HG02571 (cell line): ENCODE data around the gene SLC20A1.
"Not testable (repeated sequence)": the region's sequence is repeated elsewhere in the genome, so short reads cannot be mapped to it uniquely, and the experiment has no call there.

ENCODE experiments used
- ATAC-seq: cut with Tn5 transposase; IDR thresholded peaks from one replicate; pipeline ENCODE4 v1.9.1; 2021; ENCODE audit warnings: mild to moderate bottlenecking, moderate library complexity; ENCODE audit not compliant: unreplicated experiment

SLC20A1 gene, protein sequence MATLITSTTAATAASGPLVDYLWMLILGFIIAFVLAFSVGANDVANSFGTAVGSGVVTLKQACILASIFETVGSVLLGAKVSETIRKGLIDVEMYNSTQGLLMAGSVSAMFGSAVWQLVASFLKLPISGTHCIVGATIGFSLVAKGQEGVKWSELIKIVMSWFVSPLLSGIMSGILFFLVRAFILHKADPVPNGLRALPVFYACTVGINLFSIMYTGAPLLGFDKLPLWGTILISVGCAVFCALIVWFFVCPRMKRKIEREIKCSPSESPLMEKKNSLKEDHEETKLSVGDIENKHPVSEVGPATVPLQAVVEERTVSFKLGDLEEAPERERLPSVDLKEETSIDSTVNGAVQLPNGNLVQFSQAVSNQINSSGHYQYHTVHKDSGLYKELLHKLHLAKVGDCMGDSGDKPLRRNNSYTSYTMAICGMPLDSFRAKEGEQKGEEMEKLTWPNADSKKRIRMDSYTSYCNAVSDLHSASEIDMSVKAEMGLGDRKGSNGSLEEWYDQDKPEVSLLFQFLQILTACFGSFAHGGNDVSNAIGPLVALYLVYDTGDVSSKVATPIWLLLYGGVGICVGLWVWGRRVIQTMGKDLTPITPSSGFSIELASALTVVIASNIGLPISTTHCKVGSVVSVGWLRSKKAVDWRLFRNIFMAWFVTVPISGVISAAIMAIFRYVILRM

DNA sequence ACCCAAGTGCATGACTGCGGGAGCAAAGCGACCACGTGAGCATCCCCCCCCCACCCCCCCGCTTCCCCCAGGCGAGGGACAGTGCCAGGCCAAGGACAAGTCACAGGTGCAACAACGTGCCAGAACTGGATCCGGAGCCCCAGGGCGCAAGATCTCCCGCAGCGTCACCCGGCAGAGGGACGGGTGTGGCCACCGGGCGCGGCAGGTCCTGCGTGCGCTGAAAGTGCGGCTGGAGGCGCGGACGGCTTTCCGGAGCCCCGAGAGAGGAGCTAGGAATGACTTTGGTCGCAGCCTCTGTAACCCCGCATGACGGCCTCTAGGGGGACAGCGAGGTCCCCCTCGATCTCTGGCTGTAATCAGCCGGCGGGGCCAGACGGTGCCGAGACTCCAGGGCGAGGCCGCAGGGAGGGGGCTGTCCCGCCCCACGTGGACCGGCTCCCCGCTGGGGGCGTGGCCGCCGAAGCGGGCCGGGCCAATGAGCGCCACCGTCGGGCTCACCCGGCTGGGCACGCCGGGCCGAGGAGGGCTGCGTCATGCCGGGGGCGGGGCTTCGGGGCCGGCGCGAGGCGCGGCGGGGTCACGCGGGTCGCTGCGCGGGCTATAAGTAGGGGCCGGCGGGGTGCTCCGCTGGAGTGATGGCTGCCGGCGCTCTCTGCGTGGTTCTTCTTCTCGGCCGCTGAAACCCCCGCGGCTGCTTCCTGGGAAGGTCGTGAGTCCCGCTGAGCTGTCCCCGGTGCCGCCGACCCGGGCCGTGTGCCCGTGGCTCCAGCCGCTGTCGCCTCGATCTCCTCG is at the start of gene SLC20A1:
TSS of gene SLC20A1 (plus strand) at position 630 of the 792 bp plus-strand sequence. CDS start 890 bp downstream, outside the sequence.
- ATAC-seq: peak; percentile 88

DNA sequence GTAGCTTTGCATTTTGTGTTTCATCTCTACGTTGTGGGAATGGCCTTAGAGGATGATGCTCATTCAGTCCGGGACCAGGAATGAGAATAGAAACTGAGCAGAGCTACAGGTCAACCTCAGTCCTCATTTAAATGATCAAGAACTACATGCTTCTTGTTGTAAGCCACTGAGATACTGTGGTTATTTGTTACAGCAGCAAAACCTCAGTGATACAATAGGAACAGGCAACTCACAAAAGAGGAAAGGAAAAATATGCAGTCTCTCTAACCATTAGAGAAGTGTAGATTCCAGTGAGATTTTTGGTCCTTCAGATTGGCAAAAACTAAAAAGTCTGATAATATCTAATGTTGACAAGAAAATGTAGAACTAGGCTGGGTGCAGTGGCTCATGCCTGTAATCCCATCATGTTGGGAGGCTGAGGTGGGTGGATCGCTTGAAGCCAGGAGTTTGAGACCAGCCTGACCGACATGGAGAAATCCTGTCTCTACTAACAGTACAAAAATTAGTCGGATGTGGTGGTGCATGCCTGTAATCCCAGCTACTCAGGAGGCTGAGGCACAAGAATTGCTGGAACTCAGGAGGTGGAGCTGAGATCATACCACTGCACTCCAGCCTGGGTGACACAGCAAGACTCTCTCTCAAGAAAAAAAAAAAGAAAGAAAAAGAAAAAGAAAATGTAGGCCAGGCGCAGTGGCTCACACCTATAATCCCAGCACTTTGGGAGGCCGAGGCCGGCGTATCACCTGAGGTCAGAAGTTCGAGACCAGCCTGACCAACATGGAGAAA is 48.0 kb upstream of the SLC20A1 start:
- no peak for ATAC-seq

DNA sequence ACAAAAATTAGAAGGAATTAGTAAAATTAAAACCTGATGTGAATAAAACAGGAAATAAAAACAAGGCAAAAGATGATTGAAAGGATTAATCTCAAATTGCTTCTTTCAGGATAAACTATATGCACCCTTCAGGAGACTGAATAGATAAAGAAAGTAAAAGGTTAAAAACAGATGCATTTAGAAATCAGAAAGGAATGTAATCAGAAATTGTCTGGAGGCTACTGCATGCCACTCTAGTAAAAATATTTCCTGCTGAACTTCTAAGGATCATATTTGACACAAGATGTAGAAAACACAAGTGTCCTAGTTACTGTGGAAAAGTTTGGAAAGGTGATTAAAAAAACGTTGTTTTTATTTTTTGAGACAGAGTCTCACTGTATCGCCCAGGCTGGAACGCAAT is 45.1 kb upstream of the SLC20A1 start:
- ATAC-seq: no peak

- no peak for ATAC-seq
Measured at GRCh38 chr2:112601754-112602153, 44.0 kb upstream of the SLC20A1 start.

DNA sequence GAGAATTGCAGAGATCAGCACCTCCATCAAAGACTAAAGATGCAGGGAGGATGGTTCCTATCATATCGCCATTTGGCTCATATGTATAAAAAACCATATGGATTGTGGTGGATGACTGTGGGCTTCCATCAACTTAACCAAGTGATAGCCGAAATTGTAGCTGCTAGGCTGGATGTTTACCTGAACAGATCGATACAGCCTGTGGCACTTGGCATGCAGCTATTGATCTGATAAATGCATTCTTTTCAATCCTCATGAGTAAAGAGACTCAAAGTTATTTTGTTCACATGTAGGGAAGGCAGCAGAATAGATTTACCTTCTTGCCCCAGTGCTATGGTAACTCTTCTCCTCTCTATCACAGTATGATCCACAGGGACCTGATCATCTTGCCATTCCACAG is 42.8 kb upstream of the SLC20A1 start:
- ATAC-seq: no peak

DNA sequence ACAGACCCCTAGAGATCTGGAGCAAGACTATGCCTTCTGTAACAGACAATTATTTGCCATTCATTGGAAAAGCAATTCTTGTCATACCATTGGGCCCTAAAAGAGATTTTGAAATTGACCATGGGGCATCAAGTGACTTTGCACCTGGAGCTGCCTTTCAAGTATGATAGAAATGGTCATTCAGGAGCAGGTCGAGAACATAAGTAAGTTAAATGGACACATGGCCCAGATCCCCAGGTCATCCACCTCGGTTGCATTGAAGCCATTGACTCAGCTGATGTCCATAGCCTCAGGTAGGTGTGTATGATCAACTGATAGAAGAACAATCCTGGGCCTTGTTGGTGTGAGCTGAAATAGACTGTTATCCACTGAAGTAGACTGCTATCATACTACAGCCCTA is 42.0 kb upstream of the SLC20A1 start:
- ATAC-seq: no peak

DNA sequence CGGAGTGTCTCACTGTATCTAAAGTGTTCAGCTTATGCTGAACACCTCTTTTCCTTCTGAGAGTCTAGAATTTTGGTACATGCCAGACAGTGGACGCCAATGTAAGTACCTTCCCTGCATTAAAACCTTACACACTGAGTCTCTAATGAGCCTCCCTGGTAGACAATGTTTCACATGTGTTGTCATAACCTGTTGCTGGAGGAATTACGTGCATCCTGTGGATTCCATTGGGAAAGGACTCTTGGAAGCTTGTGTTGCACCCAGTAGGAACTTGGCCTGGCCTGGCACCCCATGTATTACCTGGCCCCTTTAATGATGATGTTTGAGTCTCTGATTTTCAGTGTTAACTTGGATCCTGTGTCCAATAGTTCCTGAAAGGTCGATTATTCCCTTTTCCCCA is 40.8 kb upstream of the SLC20A1 start:
- no peak for ATAC-seq

DNA sequence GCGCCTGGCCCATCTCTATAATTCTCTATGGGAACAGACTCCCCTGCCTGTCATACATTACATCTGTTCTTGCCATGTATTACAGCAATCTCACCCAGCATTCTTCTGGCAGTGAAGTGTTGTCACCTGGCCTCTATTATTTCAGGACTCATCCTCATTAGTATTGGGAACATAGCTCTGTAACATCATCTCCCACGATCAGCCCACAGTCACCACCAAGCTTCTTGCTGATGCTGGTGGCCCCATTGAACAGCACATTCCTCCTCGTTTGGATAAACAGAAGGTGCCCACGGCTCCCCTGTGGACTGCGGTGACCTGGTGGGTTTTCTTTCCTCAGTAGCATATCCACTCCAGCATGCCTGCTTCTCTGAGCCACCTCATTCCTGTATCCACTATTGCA is 39.8 kb upstream of the SLC20A1 start:
- no peak for ATAC-seq

DNA sequence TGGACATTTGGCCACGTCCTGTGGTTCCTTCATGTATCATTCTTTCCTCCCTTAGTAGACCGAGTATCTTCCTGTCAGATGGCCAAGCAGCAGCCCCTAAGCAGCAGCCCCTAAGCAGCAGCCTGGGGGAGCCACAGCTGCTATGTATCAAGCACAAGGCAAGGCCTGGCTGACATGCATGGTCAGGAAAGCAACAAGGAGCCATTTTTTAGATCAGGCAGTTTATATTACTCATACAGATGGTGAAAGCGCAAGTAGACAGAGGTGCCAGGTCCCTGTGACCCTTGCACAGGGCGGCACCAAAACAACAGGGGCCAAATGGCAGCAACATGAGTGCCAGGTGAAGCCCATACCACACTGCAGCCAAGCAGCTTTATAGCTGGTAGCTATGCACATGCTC is 39.2 kb upstream of the SLC20A1 start:
- no peak for ATAC-seq

- ATAC-seq: no peak
Measured at GRCh38 chr2:112607680-112608438, 37.9 kb upstream of the SLC20A1 start.

DNA sequence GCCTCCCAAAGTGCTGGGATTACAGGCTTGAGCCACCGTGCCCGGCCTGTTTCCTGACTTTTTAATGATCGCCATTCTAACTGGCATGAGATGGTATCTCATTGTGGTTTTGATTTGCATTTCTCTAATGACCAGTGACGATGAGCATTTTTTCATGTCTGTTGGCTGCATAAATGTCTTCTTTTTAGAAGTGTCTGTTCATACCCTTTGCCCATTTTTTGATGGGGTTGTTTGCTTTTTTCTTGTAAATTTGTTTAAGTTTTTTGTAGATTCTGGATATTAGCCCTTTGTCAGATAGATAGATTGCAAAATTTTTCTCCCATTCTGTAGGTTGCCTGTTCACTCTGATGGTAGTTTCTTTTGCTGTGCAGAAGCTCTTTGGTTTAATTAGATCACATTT is 36.4 kb upstream of the SLC20A1 start:
- ATAC-seq: not testable (repeated sequence)

DNA sequence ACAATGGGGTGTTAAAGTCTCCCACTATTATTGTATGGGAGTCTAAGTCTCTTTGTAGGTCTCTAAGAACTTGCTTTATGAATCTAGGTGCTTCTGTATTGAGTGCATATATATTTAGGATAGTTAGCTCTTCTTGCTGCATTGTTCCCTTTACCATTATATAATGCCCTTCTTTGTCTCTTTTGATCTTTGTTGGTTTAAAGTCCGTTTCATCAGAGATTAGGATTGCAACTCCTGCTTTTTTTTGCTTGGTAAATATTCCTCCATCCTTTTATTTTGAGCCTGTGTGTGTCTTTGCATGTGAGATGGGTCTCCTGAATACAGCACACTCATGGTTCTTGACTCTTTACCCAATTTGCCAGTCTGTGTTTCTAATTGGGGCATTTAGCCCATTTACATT is 33.5 kb upstream of the SLC20A1 start:
- ATAC-seq: not testable (repeated sequence)

DNA sequence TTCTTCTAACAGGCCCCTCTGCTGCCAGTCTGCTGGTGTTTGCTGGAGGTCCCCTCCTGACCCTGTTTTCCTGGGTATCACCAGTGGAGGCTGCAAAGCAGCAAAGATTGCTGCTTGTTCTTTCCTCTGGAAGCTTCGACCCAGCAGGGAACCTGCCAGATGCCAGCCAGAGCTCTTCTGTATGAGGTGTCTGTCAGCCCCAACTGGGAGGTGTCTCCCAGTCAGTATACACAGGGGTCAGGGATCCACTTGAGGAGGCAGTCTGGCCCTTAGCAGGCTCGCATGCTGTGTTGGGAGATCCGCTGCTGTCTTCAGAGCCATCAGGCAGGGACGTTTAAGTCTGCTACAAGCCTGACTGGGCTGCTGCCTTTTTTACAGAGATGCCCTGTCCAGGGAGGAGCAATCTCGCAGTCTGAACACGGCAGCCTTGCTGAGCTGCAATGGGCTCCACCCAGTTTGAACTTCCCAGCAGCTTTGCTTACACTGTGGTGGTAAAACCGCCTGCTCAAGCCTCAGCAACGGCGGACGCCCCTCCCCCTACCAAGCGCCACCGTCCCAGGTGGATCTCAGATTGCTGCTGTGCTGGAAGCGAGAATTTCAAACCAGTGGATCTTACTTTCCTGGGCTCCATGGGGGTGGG is 31.4 kb upstream of the SLC20A1 start:
- ATAC-seq: no peak

GRCh38 chr2:112615051-112615450 is 30.7 kb upstream of the SLC20A1 start:
- ATAC-seq: no peak

DNA sequence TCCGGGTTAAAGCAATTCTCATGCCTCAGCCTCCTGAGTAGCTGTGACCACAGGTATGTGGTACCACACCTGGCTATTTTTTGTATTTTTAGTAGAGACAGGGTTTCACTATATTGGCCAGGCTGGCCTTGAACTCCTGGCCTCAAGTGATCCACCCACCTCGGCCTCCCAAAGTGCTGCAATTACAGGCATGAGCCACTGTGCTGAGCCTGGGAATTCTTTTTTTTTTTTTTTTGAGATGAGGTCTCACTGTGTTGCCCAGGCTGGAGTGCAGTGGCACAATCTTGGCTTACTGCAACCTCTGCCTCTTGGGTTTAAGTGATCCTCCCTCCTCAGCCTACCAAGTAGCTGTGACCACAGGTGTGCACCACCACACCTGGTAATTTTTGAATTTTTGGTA is 29.9 kb upstream of the SLC20A1 start:
- not testable (repeated sequence) for ATAC-seq

DNA sequence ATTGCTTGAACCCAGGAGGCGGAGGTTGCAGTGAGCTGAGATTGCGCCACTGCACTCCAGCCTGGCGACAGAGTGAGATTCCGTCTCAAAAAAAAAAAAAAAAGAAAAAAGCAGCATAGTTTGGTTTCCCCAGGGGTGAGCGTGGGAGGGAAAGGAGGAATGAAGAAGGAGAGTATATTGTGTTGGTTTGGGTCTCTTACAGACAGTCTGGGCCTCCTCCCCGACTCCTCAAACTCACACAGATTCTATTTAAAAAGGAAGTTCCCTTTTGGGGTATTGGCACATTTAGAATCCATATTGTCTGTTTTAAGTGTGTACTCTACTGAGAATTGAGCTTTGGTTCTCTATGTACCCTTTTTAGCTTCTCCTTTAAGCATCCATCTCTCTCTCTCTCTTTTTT is 27.4 kb upstream of the SLC20A1 start:
- no peak for ATAC-seq

DNA sequence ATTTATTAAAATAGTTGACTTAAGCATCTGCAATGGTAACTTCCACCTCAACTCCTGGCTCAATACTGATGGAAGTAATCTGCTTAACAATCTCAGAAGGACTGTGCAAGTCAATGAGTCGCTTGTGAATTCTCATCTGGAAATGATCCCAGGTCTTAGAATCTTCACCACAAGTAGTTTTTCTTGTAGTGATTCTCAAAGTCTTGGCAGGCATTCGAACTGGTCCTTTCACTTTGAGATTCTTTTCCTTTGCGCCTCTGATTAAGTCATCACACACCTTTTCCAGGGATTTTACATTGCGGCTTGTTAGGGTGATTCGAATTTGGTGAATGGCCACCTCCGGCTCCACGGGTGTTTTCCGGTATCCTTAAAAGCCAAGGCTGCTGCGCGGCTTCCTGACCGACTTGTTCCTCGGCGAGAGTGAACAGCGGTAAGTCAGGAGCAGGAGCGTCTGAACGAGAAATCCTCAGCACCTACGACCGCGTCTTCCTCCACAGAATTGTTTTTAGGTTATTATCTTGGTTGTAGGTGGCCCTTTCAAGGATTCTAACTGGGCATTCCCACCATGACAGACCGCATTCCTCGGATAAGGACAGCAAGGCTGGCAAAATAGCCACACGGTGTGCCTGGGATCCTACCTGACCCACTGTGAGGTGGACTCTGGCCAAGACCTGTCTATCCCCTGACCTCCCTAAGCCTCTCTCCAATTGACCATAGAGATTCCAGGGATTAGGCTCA is 23.8 kb upstream of the SLC20A1 start:
- ATAC-seq: no peak

DNA sequence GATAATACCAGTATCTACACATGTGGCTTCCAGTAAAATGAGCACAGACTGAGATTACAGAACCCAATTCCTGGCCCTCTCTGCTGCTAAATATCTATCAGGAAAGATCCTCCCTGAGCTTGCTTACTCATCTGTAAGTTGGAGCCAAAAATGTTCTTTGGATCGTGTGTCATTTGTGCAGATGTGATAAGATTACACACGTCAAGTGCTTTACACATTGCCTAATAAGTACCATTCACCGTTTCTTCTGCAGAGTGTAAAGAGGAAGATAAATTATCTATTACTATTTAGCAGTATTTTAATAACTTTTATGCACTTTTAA is 23.2 kb upstream of the SLC20A1 start:
- ATAC-seq: no peak
